H9 (cell line): ENCODE data around the gene ACACA. TPM values are rescaled to one million over a fixed set of nuclear protein-coding genes. Genes with fewer than 3 reads are reported as not detected.

Experiments used
- DNase-seq: peaks from one replicate; pipeline ENCODE4 v3.0.0-alpha.2; 2017
- H2AFZ ChIP-seq: one replicate; pipeline ENCODE4 v1.6.1; 2013; ENCODE audit warnings: mild to moderate bottlenecking, low read length, control low read depth, moderate library complexity
- H2AK5ac ChIP-seq: 2 replicates; pipeline ENCODE4 v1.6.1; 2013; ENCODE audit warnings: low read length, control low read depth, mixed read lengths; ENCODE audit not compliant: insufficient read length
- H2BK120ac ChIP-seq: one replicate; pipeline ENCODE4 v1.6.1; 2013; ENCODE audit warnings: low read depth, mild to moderate bottlenecking, low read length, control low read depth, inconsistent platforms; ENCODE audit not compliant: poor library complexity, severe bottlenecking
- H2BK12ac ChIP-seq: 2 replicates; pipeline ENCODE4 v1.6.1; 2013; ENCODE audit warnings: low read length, control low read depth, mixed read lengths, low read depth; ENCODE audit not compliant: insufficient read length
- H2BK15ac ChIP-seq: 2 replicates; pipeline ENCODE4 v1.6.1; 2013; ENCODE audit warnings: low read depth, low read length, control low read depth
- H2BK20ac ChIP-seq: one replicate; pipeline ENCODE4 v1.6.1; 2013; ENCODE audit warnings: low read depth, mild to moderate bottlenecking, low read length, control low read depth, inconsistent platforms; ENCODE audit not compliant: poor library complexity, severe bottlenecking
- H2BK5ac ChIP-seq: 2 replicates; pipeline ENCODE4 v1.6.1; 2013; ENCODE audit warnings: low read length, control low read depth, mixed read lengths; ENCODE audit not compliant: insufficient read length
- H3K14ac ChIP-seq: 2 replicates; pipeline ENCODE4 v1.6.1; 2013; ENCODE audit warnings: low read length, control low read depth; ENCODE audit not compliant: insufficient read depth
- H3K18ac ChIP-seq: 2 replicates; pipeline ENCODE4 v1.6.1; 2013; ENCODE audit warnings: low read depth, mild to moderate bottlenecking, mixed read lengths, low read length, control low read depth; ENCODE audit not compliant: insufficient read length
- H3K23ac ChIP-seq: 2 replicates; pipeline ENCODE4 v1.6.1; 2013; ENCODE audit warnings: low read length, control low read depth, mixed read lengths, low read depth; ENCODE audit not compliant: insufficient read length
- H3K23me2 ChIP-seq: 2 replicates; pipeline ENCODE4 v1.6.1; 2013; ENCODE audit warnings: low read depth, mild to moderate bottlenecking, mixed read lengths, low read length, control low read depth; ENCODE audit not compliant: insufficient read length, poor library complexity, severe bottlenecking
- H3K27ac ChIP-seq: 2 replicates; pipeline ENCODE4 v1.5.1; 2013; ENCODE audit warnings: low read length, control low read depth, mixed read lengths, low read depth; ENCODE audit not compliant: insufficient read length
- H3K27me3 ChIP-seq: 2 replicates; pipeline ENCODE4 v1.6.1; 2013; ENCODE audit warnings: low read length, control low read depth, inconsistent platforms; ENCODE audit not compliant: insufficient read depth
- H3K4ac ChIP-seq: 2 replicates; pipeline ENCODE4 v1.6.1; 2013; ENCODE audit warnings: low read depth, mild to moderate bottlenecking, control low read depth, inconsistent platforms, low read length, moderate library complexity
- H3K4me1 ChIP-seq: 2 replicates; pipeline ENCODE4 v1.6.1; 2013; ENCODE audit warnings: low read length, control low read depth, inconsistent platforms; ENCODE audit not compliant: insufficient read depth
- H3K4me2 ChIP-seq: 2 replicates; pipeline ENCODE4 v1.6.1; 2013; ENCODE audit warnings: low read length, control low read depth, mixed read lengths; ENCODE audit not compliant: insufficient read length, insufficient read depth
- H3K56ac ChIP-seq: 2 replicates; pipeline ENCODE4 v1.6.1; 2013; ENCODE audit warnings: low read depth, mild to moderate bottlenecking, mixed read lengths, low read length, control low read depth; ENCODE audit not compliant: insufficient read length
- H3K79me1 ChIP-seq: 2 replicates; pipeline ENCODE4 v1.6.1; 2013; ENCODE audit warnings: low read depth, mild to moderate bottlenecking, moderate library complexity, low read length, control low read depth, inconsistent platforms; ENCODE audit not compliant: insufficient read depth, poor library complexity, severe bottlenecking
- H3K79me2 ChIP-seq: 2 replicates; pipeline ENCODE4 v1.6.1; 2013; ENCODE audit warnings: low read length, control low read depth, inconsistent platforms; ENCODE audit not compliant: insufficient read depth
- H3K9ac ChIP-seq: 2 replicates; pipeline ENCODE4 v1.6.1; 2013; ENCODE audit warnings: low read length, control low read depth, mixed read lengths; ENCODE audit not compliant: insufficient read length; ENCODE audit errors: extremely low read depth
- H3K9me3 ChIP-seq: one replicate; pipeline ENCODE4 v1.6.1; 2013; ENCODE audit warnings: low read depth, low read length, inconsistent platforms; ENCODE audit not compliant: control insufficient read depth
- H3T11ph ChIP-seq: one replicate; pipeline ENCODE4 v1.6.1; 2013; ENCODE audit warnings: mild to moderate bottlenecking, low read length, control low read depth, inconsistent platforms
- H4K20me1 ChIP-seq: one replicate; pipeline ENCODE4 v1.6.1; 2013; ENCODE audit not compliant: control insufficient read depth, insufficient read length, insufficient read depth
- H4K5ac ChIP-seq: 2 replicates; pipeline ENCODE4 v1.6.1; 2013; ENCODE audit warnings: low read depth, mild to moderate bottlenecking, mixed read lengths, low read length, control low read depth; ENCODE audit not compliant: insufficient read length
- H4K8ac ChIP-seq: replicated peaks from 2 replicates; pipeline ENCODE4 v1.6.1; 2013; ENCODE audit warnings: low read length, control low read depth, mixed read lengths, low read depth; ENCODE audit not compliant: insufficient read length
- H4K91ac ChIP-seq: 2 replicates; pipeline ENCODE4 v1.6.1; 2013; ENCODE audit warnings: low read depth, mild to moderate bottlenecking, moderate library complexity, mixed read lengths, low read length, control low read depth; ENCODE audit not compliant: insufficient read length
- H3K27ac Mint-ChIP-seq, 3 experiments: 2 replicates in 2 of 3; 3 replicates in 1 of 3; pipeline ENCODE4 v1.8.0; 2020 to 2021; ENCODE audit warnings: mixed read lengths in 3 of 3, mild to moderate bottlenecking in 1 of 3, moderate library complexity in 1 of 3
- H3K27me3 Mint-ChIP-seq: 2 replicates; pipeline ENCODE4 v1.8.0; 2021; ENCODE audit warnings: low read depth, mild to moderate bottlenecking, moderate library complexity, mixed read lengths
- H3K36me3 Mint-ChIP-seq, 3 experiments: 2 replicates in 2 of 3; 3 replicates in 1 of 3; pipeline ENCODE4 v1.8.0; 2020 to 2021; ENCODE audit warnings: low read depth in 3 of 3, mixed read lengths in 3 of 3; ENCODE audit not compliant: insufficient read depth in 1 of 3
- H3K4me1 Mint-ChIP-seq, 2 experiments: 2 replicates each; pipeline ENCODE4 v1.8.0; 2020; ENCODE audit warnings: mixed read lengths in 2 of 2
- H3K4me3 Mint-ChIP-seq, 2 experiments: 2 replicates in 1 of 2; 3 replicates in 1 of 2; pipeline ENCODE4 v1.8.0; 2020 to 2021; ENCODE audit warnings: mild to moderate bottlenecking in 2 of 2, mixed read lengths in 2 of 2, moderate library complexity in 1 of 2
- H3K9me3 Mint-ChIP-seq, 2 experiments: 2 replicates in 1 of 2; 3 replicates in 1 of 2; pipeline ENCODE4 v1.8.0; 2020; ENCODE audit warnings: mild to moderate bottlenecking in 2 of 2, mixed read lengths in 2 of 2, moderate library complexity in 1 of 2
- WGBS: extraction: QIAGEN DNeasy Blood & Tissue Kit; methylation state at CpG from one replicate; pipeline ENCODE4 v1.1.7; 2013; ENCODE audit warnings: missing lambda C conversion rate, low lambda C conversion rate, mixed read lengths; ENCODE audit not compliant: insufficient read length; ENCODE audit errors: extremely low coverage; 5-methylcytosine and 5-hydroxymethylcytosine counted together
- total RNA-seq: library from RNA; stranded (reverse); gene quantifications from 2 replicates; pipeline ENCODE4 v1.2.1, GENCODE V29; 2021
- TF ChIP-seq, protein P1 (sequence below): fragments of 200-600 bp; sonication (generic); conservative IDR thresholded peaks from 3 replicates; pipeline ENCODE4 v1.8.0; 2021; ENCODE audit warnings: antibody characterized with exemption, mild to moderate bottlenecking

Gene ACACA
- total RNA-seq, 1 experiment from 2014 or later, result 135 TPM

DNA sequence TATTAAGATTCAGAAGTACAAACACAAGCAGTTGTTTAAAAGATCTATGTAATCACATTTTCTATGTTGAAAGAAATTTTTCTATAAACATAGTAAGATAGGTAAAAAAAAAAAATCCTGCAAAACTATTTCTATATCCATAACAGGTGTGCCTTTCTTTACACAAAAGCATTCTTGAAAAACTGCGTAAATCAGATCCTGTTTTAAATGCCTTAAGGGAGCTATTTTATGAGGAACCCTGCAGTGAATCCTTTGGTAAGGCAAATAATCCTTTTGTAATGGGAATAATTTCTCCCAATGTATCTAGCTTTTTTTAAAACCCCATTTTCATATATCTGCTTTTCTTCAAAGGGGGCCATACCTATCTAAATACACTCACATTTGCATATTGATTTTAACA is 300.6 kb downstream of the ACACA start:
- no peak overlapping the region for H2BK5ac ChIP-seq
- no peak overlapping the region for H2AK5ac ChIP-seq
- no peak overlapping the region for H2BK12ac ChIP-seq
- no peak overlapping the region for H2BK15ac ChIP-seq
- no peak overlapping the region for H3K9ac ChIP-seq
- DNase-seq, result no peak
- H3K27ac ChIP-seq, result no peak overlapping the region
- H3K9me3 ChIP-seq, result no peaks in the 10 kb centered on the region
- no peaks in the 10 kb centered on the region for H3K27me3 ChIP-seq
- H3K23ac ChIP-seq, result no peak overlapping the region
- H3K36me3 Mint-ChIP-seq, result peaks cover 4 to 40% (median 39%) of the 10 kb centered on the region in 3 experiments; a peak in 6 of 7 replicates
- H3K14ac ChIP-seq, result no peak overlapping the region
- no peak overlapping the region for H2BK120ac ChIP-seq
- no peak overlapping the region for H2AFZ ChIP-seq
- peaks cover 18% of the 10 kb centered on the region for H3K4me1 ChIP-seq
- H4K5ac ChIP-seq, result no peak overlapping the region
- H4K20me1 ChIP-seq, result no peaks in the 10 kb centered on the region
- no CpG with 5 or more reads among the region's 1 CpG for WGBS
- H4K91ac ChIP-seq, result no peak overlapping the region
- no peaks in the 10 kb centered on the region for H3K79me2 ChIP-seq
- no peak overlapping the region for H3T11ph ChIP-seq
- peaks cover 54 to 61% of the 10 kb centered on the region in 2 experiments for H3K4me1 Mint-ChIP-seq
- H3K18ac ChIP-seq, result no peak overlapping the region
- H3K4me3 Mint-ChIP-seq, result no peak overlapping the region
- no peak overlapping the region for H3K4me2 ChIP-seq
- H2BK20ac ChIP-seq, result no peak overlapping the region
- no peaks in the 10 kb centered on the region for H3K27me3 Mint-ChIP-seq
- H3K27ac Mint-ChIP-seq, result peak overlapping the region; percentile 84 to 99 (median 99); a peak in 6 of 7 replicates
- H3K4ac ChIP-seq, result no peak overlapping the region
- no peak overlapping the region for H4K8ac ChIP-seq
- no peaks in the 10 kb centered on the region for H3K9me3 Mint-ChIP-seq
- no peak overlapping the region for H3K56ac ChIP-seq
- no peaks in the 10 kb centered on the region for H3K23me2 ChIP-seq
- TF ChIP-seq, protein P1, sequence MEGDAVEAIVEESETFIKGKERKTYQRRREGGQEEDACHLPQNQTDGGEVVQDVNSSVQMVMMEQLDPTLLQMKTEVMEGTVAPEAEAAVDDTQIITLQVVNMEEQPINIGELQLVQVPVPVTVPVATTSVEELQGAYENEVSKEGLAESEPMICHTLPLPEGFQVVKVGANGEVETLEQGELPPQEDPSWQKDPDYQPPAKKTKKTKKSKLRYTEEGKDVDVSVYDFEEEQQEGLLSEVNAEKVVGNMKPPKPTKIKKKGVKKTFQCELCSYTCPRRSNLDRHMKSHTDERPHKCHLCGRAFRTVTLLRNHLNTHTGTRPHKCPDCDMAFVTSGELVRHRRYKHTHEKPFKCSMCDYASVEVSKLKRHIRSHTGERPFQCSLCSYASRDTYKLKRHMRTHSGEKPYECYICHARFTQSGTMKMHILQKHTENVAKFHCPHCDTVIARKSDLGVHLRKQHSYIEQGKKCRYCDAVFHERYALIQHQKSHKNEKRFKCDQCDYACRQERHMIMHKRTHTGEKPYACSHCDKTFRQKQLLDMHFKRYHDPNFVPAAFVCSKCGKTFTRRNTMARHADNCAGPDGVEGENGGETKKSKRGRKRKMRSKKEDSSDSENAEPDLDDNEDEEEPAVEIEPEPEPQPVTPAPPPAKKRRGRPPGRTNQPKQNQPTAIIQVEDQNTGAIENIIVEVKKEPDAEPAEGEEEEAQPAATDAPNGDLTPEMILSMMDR, result no peak
- no peaks in the 10 kb centered on the region for H3K79me1 ChIP-seq
